C4-2B (cell line): ENCODE data around the gene GBE1.

ENCODE experiments used
- H3K27ac ChIP-seq: fragments of 450-650 bp; 2 replicates; pipeline ENCODE4 v1.5.1; 2017
- CTCF ChIP-seq: fragments of 450-650 bp; conservative IDR thresholded peaks from 2 replicates; pipeline ENCODE4 v1.5.1; 2017; ENCODE audit warnings: mild to moderate bottlenecking
- ZFX ChIP-seq: fragments of 450-650 bp; IDR thresholded peaks from 2 replicates; pipeline ENCODE4 v1.6.1; 2017

The GBE1 gene

GRCh38 chr3:81760924-81761903 lies at the start of gene GBE1:
GBE1 (minus strand) TSS chr3:81761645; CDS start chr3:81761517, 128 bp downstream.
- H3K27ac ChIP-seq, result peak within 1 kb of the TSS; percentile 96
- TF ChIP-seq CTCF (peak; percentile 32), ZFX (peak; percentile 85)

GRCh38 chr3:81808900-81809299 lies 47.5 kb upstream of the GBE1 start:
- TF ChIP-seq ZFX (no peak), CTCF (no peak)
- no peak overlapping the region for H3K27ac ChIP-seq

GRCh38 chr3:81799403-81799802 lies 38.0 kb upstream of the GBE1 start:
- TF ChIP-seq CTCF, result no peak
- TF ChIP-seq ZFX, result no peak
- H3K27ac ChIP-seq, result no peak overlapping the region

GRCh38 chr3:81793410-81793809 lies 32.0 kb upstream of the GBE1 start:
- TF ChIP-seq ZFX (no peak), CTCF (no peak)
- no peak overlapping the region for H3K27ac ChIP-seq

- no peak overlapping the region for H3K27ac ChIP-seq
- TF ChIP-seq ZFX (no peak), CTCF (no peak)
Observed at GRCh38 chr3:81790117-81790516, 28.7 kb upstream of the GBE1 start.

GRCh38 chr3:81789691-81790090 lies 28.2 kb upstream of the GBE1 start:
- H3K27ac ChIP-seq, result no peak overlapping the region
- TF ChIP-seq CTCF (no peak), ZFX (no peak)

- TF ChIP-seq ZFX (no peak), CTCF (no peak)
- no peak overlapping the region for H3K27ac ChIP-seq
Observed at GRCh38 chr3:81788610-81789009, 27.2 kb upstream of the GBE1 start.
